ENCODE measurements around the gene RMDN3.

Gene RMDN3, protein sequence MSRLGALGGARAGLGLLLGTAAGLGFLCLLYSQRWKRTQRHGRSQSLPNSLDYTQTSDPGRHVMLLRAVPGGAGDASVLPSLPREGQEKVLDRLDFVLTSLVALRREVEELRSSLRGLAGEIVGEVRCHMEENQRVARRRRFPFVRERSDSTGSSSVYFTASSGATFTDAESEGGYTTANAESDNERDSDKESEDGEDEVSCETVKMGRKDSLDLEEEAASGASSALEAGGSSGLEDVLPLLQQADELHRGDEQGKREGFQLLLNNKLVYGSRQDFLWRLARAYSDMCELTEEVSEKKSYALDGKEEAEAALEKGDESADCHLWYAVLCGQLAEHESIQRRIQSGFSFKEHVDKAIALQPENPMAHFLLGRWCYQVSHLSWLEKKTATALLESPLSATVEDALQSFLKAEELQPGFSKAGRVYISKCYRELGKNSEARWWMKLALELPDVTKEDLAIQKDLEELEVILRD

DNA sequence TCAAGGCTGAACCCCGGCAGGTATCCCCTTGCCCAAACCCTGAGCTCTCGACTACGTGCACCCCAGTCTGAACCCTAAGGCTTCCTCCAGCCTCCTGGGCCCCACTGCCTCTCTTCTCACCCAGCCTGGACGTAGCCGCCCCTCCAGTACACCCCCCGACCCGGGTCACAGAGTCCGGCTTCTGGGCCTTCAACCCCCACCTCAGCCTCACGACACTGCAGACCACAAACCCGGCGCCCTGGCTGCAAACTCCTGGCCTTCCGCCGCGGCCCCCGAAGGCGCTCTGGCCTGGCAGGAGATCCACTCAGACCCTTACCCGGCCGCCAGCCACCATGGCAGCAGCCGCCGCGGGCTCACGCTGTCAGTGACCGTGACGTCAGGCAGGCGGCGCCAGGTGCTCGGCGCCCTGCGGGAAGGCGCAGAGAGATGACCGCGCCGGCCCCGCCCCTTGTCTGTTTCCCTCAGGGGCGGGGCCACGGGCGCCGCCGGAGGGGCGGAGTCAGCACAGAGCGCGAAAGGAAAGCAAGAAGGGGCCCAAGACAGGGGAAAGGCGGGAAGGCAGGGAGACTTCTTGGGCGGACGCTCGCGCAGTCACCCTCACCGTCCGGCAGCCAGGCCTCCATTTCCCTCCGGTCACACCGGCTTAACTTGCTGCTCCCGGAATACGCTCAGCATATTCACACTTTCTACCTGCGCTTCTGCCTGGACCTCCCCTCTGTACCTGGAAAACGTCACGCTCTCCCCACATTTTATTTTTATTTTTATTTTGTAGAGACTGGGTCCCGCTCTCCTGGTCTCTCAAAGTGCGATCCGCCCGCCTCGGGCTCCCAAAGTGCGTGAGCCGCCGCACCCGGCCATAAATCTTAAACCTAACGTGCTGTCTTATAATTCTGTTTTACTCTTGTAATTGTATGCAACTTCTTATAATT is at the start of gene RMDN3:
TSS of gene RMDN3 (minus strand) at position 372 of the 929 bp plus-strand sequence. CDS start 471 bp downstream, outside the sequence.
- peak; percentile 89 to 93 (median 90) for DNase-seq

DNA sequence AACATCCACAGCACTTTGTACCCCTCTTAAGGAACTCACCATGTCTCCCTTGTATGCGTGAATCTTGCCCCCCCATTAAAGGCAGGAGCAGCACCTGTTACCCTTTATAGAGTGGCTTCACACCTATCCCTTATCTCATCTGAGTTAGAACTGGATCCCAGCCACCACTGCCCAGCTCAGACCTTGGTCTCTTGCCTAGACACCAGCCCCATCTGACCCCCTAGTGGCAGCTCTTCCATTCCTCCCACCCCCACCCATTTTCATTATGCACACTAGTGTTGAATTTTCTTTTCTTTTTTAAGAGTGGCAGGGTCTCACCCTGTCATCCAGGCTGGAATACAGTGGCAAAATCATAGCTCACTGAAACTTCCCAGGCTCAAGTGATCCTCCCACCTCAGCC is 48.6 kb upstream of the RMDN3 start:
- DNase-seq, result no peak

DNA sequence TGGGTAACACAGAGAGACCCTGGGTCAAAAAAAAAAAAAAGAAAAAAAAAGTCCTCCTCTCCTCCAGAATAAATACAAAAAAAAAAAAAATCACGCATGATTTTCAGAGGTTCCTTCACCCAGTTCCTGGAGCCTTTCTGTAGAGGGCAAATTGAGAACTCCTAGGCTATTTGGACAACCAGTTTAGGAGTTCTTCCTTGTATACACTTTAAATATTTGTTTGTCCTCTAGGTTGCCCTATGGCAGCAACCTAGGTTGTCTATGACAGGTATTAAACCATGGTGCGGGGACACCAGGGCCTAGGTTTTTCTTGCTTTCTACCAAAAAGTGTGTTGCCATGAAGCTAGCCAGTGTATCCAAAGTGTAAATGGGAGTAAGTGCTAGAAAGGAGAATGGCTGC is 48.0 kb upstream of the RMDN3 start:
- no peak for DNase-seq

DNA sequence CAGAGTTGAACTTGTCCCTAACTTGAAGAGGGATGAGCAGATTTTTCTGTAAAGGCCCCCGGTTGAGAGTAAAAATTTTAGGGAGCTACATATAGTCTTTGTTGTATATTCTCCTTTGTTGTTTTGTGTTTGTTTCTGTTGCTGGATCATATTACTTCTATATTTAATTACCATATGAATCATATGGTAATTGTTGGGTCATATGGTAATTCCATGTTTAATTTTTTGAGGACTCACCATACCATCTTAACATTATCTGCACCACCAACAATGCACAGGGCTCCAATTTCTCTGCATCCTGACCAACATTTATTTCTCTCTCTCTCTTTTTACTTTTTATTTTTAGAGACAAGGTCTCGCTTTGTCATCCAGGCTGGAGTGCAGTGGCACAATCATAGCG is 44.5 kb upstream of the RMDN3 start:
- DNase-seq, result no peak

DNA sequence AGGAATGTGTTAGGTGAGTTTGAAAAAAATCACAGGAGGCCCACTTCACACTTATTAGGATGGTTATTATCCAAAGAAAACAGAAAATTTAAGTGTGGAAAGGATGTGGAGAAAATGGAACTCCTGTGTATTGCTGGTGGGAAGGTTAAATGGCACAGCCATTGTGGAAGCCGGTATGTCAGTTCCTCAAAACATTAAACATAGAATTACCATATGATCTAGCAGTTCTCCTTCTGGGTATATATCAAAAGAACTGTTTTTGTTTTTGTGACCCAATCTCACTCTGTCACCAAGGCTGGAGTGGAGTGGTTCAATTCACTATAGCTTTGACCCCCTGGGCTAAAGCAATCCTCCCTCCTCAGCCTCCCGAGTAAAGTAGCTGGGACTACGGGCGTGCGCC is 41.5 kb upstream of the RMDN3 start:
- no peak for DNase-seq

DNA sequence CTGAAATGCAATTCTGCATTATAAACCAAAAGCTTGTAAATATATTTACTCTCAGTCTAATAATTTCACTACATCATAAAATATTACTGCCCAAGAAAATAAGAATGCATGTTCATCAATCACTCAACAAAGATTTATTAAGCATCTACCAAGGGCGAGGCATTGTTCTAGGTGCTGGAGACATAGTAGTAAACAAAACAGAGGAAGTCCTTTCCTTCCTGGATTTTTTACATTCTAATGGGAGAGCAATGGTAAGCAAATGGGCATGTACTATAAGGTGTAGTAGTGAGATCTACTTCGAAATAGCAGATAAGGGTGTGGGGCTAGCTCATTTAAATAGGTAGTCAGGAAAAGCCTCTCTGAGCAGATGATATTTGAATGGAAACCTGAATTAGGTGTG is 41.0 kb upstream of the RMDN3 start:
- no peak for DNase-seq

DNA sequence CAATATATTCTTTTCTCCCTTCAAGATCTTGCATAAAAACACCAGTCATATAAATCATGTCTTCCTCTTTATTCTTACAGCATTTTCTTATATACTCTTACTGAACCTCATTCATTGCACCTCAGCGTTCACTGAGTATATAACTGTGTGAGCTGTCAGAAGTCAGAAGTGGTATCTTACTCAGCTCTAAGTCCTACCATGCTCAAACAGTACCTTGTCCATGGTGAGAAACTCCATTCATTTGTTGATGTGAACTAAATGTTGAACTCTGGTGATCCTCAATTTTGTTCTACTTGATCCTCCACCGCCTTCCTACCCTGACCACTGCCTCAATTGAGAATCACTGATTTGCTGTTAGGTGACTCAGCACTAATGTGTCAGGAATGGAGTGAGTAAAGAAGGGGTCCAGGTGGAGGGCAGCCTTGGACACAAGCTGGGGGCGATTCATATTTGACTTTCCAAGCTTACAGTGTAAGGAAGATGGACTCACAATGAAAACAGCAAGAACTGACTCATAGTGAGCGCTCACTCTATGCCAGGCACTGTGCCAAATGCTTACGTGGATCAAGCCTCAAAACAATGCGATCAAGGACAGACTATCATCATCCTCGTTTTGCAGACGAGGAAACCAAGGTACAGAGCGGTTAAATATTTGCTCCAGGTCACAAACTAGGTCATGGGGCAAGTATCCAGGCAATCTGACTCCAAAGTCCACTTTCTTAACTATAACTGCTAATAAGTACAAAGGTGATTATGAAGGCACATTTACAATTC is 38.3 kb upstream of the RMDN3 start:
- no peak for DNase-seq

DNA sequence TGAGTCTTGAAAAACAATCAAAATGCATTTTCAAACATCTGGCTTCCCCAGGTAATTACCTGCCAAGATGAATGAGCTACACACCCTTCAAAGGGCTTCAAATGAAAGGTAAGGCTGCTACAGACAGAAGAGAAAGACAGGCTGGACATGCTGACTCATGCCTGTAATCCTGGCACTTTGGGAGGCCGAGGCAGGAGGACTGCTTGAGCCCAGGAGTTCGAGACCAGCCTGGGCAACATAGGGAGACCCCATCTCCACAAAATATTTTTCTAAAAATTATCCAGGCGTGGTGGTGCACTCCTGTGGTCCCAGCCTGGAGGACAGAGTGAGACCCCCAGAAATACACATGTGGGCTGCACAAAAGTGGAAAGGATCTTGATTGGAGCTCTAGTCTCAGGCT is 37.3 kb upstream of the RMDN3 start:
- peak in 1 of 3 experiments; percentile 0 for DNase-seq

DNA sequence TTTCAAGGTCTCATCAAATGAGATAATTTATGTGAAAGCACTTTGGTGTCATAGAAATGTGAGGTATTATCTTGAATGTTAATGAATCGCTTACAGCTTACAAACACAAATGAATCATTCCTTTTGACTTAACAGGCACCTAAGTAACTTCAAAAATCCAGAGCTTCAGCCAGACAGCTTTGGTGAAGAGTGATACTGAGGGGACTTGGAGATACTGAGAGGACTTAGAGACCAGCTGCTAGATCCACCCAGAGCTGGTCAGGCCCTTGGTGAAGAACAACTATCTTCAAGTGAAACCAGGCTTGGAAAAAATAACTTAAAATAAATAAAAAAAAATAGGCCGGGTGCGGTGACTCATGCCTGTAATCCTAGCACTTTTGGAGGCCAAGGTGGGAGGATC is 35.7 kb upstream of the RMDN3 start:
- DNase-seq, result no peak

DNA sequence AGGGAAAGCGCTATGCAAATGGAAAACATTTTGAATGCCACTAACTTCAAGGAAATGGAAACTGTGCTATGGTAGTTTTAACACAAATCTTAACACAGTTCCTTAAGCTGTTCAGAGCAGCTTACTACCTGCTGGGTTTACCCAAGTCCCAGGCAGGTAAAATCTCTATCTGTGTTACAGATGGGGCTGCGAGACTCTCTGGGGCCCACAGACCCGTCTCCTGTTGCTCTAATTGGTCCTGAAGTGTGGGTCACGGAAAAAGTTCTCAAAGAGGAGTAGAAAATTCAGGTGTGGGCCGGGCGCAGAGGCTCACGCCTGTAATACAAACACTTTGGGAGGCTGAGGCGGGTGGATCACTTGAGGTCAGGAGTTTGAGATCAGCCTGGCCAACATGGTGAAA is 34.9 kb upstream of the RMDN3 start:
- DNase-seq, result no peak

DNA sequence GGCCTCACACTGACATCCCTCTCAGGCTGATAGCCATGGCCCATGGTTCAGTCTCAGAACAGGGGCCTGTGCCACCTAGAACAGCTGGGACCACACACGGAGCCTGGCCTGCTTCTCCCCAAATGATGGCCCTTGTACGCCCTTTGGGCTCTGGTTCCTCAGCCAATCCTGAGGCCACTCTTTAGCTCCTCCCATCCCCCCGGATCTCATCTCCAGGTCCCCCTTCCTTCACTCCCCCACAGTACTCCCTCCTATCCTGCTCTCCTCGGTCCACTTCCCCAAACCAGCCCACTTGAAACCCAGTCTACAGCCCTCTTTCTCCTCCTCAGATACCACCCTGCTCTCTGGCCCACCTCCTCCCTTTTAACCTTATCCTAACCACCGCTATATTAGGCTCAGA is 34.1 kb upstream of the RMDN3 start:
- no peak for DNase-seq

DNA sequence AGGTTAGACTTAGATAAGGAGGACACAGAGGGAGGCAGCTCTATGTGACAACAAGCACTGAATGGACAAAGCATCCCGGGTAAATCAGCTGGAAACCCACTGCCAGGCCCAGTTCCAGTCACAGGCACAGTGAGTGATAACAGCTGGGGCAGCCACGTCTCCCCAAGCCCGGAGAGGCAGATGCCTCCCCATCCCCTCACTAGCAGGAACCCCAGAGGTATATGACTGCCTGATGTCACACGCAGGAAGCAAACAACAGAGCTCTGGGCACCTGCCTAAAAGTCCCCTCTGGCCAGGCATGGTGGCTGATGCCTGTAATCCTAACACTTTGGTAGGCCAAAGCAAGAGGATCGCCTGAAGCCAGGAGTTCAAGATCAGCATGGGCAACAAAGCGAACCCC is 32.9 kb upstream of the RMDN3 start:
- DNase-seq, result peak in 1 of 3 experiments; percentile 79

DNA sequence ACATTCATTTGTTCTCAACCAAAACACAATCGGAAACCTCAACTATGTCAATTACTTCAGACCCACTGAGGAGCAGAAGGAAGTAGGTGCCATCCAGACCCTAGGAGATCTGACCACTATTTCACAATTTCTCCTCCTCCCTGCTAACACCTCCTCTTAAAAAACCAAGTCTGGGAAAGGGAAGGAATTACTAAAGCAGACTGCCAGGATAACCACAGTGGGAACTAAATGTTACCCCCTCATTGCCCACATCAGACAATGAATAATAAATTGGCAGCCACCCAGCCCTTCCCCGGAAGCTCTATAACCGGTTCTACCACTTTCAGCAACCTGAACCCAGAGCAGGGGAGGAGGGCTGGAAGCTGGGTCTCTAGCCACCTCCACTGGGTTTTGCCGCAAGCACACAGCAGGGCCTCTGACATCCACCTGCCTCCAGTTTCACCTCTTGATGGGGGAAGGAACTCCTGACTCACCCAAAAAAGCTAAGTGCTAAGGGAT is 32.3 kb upstream of the RMDN3 start:
- peak in 2 of 3 experiments; percentile 86 to 95 for DNase-seq

DNA sequence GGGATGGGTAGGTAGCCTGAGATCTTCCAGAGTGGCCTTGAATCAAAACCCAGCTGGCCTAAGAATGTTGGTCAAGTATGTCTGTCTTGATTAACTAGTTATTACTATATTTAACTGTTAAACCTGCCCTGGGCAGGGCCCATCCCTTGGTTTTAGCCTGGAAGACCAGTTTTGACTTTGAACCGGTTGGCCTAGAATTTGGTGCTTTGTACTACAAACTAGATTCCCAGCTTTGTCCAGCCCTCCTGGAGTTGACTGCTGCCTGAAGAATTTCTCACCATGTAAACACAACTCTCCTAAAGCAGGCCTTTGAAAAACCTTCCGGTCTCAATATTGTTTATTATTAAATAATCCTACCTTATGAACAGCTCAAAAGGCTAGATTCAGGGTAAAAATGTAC is 30.8 kb upstream of the RMDN3 start:
- DNase-seq, result peak in 2 of 3 experiments; percentile 3 to 4

DNA sequence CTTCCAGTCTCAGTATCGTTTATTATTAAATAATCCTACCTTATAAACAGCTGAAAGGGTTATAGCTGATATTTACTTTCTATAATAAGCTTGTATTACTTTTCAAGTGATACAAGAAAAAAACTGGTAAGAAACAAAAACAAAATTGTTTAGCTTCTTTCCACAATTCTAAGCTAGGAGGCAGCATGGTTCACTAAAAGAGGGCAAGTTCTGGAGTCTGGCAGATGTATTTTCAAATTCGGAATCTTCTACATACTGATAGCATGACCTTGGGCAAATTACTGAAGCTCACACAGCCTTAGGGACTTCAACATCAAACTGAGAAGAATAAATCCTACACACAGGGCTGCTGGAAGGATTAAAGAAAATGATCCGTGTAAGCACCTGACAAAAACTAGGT is 30.1 kb upstream of the RMDN3 start:
- peak in 1 of 3 experiments; percentile 3 for DNase-seq

DNA sequence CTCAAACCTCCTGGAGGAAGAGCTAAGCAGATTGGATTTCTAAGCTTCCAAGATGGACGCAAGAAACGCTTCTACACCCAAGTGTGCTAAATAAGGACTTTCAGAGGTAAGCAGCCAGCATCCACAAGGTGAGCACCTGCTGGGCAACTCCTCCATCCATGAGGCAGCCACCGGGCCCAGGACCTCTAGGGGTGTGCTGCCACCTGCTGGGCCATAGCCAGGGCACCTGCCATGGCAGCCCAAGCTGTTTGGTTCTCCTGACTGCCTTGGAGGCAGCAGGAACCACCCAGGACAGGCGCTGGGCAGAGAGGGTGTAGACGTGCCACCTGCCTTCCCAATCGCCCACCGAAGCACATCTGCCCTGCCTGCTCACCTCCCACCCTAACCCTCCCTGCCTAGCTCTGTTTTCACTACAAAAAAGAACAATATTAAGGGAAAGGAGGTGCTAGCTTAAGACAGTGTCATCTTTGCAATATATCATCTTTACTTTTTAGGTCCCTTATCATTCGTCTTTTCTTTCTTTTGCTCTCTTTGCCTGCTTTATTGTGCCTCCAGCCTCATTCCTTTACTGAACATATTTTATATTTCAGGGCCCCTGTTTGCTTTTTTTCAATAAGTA is 27.7 kb upstream of the RMDN3 start:
- DNase-seq, result peak; percentile 47 to 80 (median 65)

DNA sequence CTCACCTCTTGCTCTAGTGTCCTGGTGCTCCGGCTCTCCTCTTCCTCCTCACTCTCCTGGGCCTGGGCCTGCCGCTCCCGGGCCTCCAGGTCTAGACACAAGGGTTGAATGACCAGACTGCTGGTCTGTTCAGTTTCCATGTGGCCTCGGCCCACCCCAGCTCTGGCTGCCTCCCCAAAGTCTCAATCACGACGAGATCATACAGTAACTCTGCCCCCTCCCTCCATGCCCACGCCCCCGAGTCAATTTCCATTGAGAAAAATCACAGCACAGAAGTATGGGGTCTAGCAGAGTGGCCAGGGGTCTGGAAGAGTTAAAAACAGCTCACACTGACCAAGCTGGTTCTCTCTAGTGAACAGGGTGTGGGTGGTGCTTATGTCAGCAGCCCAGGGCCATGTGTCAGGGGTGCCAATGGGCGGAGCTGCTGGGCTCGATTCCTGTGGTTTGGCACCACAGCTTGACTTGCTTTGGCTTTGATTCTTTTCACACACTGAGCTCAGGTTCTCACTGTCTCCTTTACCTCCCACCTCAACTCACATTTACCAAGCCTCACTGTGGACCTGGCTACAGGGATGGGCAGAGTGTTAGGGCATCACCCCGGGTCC is 21.6 kb upstream of the RMDN3 start:
- DNase-seq, result no peak

DNA sequence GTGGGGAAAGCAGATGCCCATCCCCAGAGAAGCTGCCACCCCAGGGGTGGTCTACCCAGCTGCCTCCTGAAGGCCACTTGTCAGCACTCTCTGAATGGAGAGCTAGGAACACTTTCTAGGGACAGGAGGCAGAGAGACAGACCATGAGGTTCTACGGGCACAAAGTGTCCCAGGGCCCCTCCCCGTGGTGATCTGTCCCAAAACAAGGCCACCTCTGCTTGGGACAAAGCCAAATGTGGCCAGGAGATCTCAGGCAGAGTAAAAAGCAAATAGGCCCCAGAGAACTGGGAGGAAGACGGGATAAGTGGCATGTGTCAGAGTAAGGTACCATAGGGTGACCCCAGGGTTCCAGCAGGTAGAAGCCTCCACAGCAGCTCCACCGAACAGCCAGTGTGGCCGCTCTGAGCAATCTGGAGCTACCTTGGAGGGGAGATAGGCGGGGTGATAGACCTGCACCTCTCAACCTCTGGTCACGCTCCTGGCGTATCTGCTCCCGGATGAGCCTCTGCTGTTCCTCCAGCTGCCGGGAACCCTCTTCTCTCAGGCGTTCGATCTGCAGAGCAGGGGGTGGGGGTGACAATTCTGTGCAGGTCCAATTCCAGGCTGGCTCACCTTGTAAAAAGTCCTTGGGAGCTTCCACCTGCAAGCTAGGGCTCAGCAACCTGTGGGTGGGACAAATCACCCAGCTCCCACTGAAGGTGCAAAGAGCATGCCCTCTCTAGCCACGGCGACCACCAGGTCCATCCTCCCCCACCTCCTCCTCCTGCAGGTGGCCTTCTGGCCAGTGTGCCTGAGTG is 20.9 kb upstream of the RMDN3 start:
- no peak for DNase-seq

DNA sequence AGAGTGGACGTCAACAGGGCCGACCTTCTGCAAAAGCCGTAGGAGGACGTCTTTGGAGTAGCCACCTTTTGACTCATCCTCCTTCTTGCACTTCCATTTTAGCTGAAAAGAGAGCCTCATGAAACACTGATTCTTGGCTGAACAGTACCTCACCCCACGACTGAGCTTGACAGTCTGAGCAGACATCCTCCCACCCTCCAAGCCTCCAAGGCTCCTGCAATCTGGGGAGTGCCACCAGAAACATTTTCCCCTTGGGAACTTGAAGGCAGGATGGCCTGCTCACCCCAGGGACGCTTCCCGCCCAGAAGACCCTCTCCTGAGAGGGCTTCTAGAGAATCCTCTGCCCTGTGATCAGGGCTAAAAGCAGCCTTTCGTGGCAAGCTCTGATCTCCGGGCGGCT is 20.0 kb upstream of the RMDN3 start:
- DNase-seq, result no peak

DNA sequence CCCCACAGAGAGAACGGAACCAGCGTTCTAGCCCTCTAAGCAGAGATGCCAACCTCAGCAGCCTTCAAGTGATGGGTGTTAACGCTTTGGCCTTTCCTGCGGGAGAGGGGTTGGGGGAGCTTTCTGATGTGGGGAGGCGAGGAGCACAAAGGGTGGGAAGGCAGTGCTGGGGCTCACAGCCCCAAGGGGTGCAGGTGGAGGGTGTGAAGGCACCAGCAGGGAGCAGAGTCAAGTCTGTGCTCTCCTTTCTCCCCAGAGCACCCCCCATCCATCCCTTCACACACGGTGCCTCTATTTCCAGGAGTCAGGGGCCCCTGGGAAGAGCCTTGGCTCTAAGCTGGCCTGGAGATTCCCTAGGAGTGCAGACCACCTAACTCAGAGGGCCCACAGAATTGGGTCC is 18.8 kb upstream of the RMDN3 start:
- no peak for DNase-seq

DNA sequence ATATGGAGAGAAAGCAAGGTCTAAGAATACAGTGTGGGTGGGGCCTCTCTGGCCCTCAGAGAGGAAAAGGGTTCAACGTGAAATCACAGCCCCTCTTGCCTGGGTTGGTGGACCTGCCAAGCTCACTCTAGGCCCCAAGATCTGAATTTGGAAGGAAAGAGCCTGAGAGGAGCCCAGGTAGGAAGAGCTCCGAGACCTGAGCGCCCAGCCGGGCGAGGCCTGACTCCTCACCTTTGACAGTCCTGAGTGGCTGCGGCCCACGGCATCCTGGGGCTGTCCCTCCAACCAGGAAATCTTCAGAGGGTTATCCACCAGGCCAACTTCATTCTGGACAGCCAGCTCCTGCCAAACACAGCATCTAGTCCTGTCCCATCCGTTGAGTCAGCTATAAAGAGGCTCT is 18.4 kb upstream of the RMDN3 start:
- DNase-seq, result no peak

Measured in NCI-H1417 (cell line).